Right hindlimb (tissue), 1 donor: ENCODE results near the gene TEKTIP1.
"Not testable (repeated sequence)": the region's sequence is repeated elsewhere in the genome, so short reads cannot be mapped to it uniquely, and the experiment has no call there.

Source experiments
- DNase-seq: peaks from one replicate; pipeline ENCODE4 v3.0.0-alpha.2; 2018

The TEKTIP1 gene

DNA sequence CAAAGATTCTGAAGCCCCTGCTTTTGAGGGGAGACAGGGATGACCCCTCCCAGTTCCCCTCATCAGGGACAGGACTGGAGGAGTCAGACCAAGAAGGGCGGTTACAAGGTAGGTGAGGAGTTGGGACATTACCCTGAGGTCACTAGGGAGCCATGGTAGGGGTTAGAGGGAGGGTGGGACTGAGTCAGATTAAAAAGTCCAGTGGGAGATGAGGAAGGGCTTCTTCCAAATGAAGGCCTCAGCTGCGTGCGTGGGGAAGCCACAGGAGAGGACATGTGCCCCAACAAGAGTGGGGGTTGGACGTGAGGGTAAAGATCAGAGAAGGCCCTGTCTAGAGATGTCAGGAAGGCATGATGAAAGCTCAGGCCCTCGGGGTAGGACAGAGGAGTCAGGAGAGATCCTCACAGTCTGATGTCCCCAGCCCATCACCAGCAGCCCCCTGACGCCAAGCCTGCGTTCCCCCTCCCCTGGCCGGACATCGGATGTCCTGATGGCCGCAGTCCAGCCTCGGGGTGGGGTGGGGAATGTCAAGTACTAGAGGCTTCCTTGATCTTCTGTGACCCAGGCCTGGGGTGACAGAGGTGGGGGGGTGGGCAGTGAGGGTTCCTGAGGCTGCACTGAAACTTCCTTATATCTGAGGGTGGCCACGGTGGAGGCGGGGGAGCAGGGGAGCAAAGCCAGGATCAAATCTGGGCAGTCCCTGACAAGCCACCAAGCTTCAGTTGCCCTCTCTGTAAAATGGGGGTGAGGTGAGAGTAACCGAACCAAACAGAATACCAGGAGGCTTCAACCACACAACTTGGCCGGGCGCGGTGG, 24.9 kb downstream of the TEKTIP1 start:
- no peak for DNase-seq

DNA sequence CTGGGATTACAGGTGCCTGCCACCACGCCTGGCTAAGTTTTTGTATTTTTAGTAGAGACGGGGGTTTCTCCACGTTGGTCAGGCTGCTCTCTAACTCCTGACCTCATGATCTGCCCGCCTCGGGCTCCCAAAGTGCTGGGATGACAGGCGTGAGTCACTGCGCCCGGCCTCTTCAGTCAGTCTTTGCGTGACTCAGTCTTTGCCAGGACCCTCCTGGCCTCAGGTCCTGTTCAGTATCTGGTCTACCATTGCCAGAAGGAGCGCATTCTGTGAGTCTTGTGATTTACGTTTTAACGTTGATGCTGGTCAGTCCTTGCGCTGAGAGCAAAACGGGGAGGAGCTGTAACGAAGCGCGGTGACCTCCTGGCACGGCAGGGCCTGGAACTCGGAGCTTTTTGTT, 26.2 kb downstream of the TEKTIP1 start:
- no peak for DNase-seq

DNA sequence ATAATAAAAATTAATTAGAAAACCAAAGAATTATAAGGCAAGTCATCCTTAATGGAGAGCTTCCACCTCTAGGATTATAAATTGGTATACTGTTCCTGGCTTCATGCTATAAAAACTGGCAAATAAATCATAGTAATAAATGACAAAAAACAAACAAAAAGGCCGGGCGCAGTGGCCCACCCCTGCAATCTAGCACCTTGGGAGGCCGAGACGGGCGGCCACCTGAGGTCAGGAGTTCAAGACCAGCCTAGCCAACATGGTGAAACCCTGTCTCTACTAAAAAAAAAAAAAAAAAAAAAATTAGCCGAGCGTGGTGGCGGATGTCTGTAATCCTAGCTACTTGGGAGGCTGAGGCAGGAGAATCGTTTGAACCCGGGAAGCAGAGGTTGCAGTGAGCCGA, 31.1 kb downstream of the TEKTIP1 start:
- not testable (repeated sequence) for DNase-seq

DNA sequence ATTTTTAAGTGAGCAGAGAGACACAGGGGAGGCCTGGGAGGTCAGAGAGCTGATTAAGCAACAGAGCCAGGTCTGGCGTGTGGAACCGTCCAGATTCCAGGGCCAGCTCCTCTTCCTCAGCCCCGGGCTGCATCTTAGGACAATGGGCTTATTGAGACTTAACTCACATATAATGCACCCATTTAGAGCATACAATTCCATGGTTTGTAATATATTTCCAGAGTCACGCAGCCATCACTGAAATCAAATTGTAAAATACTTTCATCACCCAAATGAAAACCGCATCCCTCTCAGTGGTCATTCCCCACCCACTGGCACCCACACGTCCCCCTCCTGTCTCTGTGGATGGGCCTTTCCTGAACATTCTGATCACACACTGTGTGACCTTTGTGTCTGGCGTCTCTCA, 31.6 kb downstream of the TEKTIP1 start:
- no peak for DNase-seq

DNA sequence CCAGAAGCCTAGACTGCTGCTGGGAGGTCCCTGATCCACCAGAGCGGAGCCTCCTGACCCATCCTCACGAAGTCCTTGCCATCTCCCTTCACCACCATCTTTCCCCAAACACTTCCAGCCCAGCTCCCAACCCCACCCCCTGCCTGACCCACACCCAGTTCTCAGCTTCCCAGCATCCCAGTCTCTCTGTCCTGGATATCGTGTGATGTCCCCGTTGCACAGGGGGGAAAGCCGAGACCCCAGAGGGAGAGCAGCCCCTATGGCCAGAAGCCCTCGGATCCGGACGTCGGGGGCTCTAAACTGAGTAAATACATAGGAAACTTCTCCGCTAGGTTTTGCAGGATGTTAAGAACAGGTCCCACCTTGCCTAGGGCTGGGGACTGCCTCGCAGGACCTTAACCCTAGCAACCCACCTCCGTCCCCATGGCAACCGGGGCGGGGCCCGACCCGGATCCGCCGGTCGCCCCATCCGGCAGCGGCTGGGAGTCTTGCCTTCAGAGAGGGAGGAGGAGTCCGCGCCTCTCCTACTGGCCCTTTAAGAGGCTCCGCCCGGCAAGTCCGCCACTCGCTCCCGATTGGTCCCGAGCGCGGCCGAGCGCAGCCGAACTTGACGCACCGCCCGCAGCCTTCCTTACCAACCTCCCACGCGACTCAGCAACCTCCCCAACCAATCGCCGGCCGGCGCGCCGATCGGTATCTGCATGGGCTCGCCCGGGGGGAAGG, 33.3 kb downstream of the TEKTIP1 start:
- DNase-seq = peak; percentile 100

DNA sequence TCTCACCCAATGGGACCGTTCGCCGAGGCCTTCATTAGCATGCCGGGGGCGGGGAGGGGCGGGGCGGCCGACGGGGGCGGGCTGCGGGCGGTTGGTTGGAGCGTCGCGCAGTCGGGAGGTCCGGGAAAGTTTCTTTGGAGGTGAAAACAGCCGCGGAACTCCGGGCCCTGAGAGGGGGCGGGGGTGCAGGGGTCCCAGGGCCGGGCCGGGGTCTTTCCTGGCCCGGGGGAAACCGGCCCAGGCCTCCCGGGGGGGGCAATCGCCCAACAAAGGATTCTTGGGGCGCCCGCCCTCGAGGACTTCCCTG, 33.8 kb downstream of the TEKTIP1 start, which contains the start of gene HMG20B:
Gene HMG20B, plus strand, starts transcription at position 90 of the 307 bp plus-strand sequence. CDS start 366 bp downstream, outside the sequence.
- DNase-seq = no peak

DNA sequence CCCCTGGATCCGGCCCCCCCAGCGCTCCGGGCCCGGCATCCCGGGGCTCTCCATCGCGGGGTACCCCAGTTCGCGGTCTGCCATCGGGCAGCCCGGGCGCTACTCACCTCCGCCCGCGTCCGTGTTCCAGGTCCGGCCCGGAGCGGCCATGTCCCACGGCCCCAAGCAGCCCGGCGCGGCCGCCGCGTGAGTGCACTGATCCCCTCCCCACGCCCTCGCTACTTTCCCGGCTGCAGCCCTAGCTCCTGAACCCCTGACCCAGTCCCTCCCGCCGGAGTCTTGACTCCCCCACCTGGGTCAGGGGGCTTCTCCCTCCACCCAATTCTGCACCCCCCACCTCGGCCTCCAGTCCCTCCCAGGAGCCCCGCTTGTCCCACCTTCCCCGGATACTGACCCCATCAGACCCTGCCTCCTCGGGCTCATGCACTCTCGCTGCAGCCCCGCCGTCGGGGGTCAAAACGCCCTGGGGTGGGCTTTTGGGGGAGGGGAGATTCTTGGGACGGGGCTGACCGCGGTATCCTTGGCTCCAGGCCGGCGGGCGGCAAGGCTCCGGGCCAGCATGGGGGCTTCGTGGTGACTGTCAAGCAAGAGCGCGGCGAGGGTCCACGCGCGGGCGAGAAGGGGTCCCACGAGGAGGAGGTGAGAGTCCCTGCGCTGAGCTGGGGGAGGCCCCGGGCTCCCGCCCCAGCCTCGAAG, 34.3 kb downstream of the TEKTIP1 start:
- no peak for DNase-seq

DNA sequence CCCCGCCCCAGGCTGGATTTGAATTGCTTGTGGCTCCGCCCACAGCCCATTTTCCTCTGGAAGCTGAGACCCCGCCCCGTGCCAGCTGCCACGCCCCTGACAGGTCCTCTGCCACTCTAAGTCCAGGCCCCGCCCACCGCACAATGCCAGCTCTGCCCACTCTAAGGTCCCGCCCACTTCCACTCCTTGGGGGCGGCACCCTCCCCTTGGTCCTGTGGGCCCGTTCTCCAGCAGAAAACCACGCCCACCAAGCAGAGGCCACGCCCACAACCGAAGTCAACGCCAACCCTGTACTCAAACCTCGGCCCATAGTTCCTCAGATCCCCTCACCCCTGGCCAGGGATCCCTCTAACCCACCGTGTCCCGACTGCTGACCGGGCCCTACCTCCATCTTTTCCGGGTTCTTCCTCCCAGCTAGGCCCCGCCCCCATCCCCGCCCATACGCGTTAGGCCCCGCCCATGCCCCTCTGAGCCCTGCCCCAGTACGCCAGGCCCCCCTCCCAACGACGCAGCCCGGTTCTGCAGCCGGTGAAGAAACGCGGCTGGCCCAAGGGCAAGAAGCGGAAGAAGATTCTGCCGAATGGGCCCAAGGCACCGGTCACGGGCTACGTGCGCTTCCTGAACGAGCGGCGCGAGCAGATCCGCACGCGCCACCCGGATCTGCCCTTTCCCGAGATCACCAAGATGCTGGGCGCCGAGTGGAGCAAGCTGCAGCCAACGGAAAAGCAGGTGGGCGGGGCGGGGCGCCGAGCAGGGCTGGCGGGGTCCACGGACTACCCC, 35.1 kb downstream of the TEKTIP1 start:
- DNase-seq = peak; percentile 85

DNA sequence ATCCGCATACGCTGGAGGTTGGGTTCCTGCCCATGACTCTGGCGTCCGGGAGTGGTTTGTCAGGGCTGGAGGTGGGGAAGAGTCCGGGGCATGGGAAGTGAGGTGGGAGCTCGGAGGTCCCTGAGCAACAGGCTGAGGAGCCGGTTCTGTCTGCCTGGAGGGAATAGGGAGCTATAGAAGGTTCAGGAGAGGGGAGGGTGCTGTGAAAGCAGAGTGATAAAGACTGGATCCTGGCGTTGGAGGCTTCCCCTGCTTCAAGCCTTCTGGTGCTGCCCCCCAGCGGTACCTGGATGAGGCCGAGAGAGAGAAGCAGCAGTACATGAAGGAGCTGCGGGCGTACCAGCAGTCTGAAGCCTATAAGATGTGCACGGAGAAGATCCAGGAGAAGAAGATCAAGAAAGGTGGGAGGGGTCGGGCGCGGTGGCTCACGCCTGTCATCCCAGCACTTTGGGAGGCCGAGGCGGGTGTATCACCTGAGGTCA, 36.3 kb downstream of the TEKTIP1 start:
- DNase-seq = no peak

DNA sequence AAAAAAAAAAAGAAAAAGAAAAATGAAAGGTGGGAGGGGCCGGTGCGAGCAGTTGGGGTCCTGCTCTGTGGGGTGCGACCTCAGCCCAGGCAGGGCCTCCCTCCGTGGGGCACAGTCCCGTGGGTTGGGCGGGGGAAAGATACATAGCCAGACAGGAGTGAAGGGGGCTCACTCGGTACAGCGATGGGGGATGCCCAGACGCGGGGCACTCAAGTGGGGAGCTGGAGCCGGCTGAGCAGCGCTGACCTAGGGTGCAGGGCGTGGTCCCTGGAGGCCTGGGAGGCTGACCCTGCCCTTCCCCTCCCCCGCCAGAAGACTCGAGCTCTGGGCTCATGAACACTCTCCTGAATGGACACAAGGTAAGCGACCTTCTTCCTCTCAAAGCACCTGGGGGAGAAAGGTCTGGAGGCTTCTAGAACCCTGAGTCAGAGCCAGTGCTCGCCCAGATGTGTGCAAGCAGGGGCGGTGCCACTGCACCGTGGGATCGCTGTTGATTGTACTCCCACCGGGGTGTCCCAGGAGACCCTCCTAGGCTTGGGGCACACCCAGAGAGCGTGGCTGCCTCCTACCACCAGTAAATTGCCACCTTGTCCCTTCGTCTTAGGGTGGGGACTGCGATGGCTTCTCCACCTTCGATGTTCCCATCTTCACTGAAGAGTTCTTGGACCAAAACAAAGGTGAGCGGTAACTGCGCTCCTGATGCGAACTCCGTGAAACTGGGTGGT, 37.1 kb downstream of the TEKTIP1 start:
- DNase-seq = no peak

DNA sequence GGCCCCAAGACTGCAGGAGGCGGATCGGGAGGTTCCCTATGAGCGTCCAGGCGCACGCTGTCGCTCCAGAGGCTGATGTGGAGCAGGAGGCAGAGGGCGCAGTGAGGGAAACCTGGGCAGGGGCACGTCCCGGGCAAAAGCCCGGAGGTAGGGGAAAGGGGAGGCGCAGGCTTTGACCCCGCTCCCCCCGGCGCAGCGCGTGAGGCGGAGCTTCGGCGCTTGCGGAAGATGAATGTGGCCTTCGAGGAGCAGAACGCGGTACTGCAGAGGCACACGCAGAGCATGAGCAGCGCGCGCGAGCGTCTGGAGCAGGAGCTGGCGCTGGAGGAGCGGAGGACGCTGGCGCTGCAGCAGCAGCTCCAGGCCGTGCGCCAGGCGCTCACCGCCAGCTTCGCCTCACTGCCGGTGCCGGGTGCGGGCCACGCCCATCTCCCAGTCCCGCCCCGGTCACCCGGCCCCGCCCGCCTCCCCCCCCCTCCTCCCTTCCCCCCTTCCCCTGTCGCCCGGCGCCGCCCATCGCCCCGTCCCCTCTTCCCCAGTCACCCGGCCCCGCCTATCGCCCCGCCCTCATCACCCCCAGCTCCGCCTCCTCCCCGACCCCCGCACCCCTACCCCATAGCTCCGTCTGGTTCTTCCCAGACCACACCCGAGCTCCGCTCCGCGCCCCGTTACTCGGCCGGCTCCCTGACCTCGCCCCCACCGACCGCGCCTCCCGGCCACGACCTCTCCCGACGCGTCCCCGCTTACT, 37.9 kb downstream of the TEKTIP1 start:
- peak; percentile 82 for DNase-seq

DNA sequence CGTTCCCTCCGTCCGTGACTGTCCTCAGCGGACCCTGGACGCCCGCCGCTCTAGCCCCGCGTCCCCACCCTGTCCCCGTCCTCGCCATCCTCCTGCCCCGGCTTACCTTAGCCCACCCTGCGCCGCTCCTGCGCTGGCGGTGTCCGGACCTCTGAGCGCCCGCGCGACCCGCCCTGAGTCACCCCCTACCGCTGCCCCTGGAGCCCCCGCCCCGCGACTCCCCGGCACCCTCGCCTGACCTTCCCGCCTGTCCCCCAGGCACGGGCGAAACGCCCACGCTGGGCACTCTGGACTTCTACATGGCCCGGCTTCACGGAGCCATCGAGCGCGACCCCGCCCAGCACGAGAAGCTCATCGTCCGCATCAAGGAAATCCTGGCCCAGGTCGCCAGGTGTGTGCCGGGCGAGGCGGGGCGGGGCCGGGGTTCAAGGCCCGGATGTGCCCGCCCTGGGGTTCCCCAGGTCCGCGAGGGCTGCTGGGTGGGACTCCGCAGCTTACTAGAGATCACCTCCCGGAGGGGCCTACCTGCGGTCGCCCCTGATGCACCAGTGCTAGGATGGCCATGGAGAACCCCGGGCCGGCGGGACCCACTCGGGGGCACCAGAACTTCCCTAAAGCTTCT, 38.9 kb downstream of the TEKTIP1 start:
- no peak for DNase-seq

DNA sequence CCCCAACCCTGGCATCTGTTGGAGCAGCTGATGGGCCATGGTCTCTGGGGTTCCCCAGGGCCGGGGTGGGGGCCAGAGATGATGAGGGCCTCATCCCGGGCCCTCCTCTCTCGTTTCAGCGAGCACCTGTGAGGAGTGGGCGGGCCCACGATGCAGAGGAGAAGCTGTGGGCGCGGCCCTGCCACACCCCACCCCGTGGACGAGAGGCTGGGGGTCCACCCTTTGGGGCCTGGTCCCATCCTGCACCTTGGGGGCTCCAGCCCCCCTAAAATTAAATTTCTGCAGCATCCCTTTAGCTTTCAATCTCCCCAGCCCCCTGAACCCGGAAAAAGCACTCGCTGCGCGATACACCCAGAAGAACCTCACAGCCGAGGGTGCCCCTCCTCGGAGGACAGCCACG, 39.4 kb downstream of the TEKTIP1 start:
- no peak for DNase-seq

DNA sequence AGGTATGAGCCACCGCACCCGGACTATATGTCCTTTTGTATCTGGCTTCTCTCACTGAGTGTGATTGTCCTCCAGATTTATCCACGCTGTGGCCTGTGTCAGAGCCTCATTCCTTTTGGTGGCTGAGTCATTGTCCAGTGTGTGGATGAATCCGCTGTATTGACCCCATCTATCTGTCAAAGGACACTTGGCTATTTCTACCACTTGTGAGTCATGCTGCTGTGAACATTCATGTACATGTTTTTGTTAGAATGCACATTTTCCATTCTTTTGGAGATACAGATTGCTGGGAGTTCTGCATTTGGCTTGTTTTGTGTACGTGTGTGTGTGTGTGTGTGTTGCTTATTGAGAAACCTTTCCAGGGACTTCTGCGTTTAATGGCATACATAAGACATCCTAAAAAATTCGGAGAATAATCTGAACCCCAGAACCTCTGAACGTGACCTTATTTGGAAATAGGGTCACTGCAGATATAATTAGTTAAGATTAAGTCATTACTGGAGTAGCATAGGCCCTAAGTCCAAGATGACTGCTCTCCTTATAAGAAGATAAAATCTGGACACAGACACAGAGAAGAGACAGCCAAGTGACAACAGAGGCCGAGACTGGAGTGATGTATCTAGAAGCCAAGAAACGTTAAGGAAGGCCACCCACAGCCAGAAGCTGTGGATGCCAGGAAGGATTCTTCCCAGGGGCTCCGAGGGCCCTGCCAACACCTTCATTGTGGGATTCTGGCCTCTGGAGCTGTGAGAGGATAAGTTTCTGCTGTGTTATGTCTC, 41.4 kb downstream of the TEKTIP1 start:
- no peak for DNase-seq

DNA sequence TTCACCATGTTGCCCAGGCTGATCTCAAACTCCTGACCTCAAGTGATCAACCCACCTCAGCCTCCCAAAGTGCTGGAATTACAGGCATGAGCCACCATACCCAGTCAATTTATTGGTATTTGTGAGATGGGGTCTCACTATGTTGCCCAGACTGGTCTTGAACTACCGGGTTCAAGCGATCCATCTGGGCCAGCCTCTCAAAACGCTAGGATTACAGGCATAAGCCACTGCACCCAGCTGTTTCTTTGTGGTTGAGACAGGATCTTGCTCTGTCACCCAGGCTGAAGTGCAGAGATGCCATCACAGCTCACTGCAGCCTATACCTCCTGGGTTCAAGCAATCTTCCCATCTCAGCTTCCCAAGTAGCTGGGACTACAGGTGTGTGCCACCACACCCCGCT, 42.8 kb downstream of the TEKTIP1 start:
- DNase-seq = not testable (repeated sequence)

DNA sequence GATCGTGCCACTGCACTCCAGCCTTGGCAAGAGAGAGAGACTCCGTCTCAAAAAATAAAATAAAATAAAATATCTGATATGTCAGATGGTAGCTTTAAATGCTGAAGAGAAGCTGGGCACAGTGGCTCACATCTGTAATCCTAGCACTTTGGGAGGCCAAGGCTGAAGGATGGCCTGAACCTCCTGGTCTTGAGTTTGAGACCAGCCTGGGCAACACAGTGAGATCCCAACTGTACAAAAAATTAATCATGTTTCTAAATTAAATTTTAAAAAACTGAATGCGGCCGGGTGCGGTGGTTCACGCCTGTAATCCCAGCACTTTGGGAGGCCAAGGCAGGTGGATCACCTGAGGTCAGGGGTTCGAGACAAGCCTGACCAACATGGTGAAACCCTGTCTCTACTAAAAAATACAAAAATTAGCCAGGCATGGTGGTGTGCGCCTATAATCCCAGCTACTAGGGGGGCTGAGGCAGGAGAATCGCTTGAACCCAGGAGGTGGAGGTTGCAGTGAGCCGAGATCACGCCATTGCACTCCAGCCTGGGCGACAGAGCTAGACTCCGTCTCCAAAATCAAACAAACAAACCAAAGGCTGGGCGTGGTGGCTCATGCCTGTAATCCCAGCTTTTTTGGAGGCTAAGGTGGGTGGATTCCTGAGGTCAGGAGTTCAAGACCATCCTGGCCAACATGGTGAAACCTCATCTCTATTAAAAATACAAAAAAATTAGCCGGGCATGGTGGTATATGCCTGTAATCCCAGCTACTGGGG, 45.2 kb downstream of the TEKTIP1 start:
- DNase-seq = not testable (repeated sequence)

DNA sequence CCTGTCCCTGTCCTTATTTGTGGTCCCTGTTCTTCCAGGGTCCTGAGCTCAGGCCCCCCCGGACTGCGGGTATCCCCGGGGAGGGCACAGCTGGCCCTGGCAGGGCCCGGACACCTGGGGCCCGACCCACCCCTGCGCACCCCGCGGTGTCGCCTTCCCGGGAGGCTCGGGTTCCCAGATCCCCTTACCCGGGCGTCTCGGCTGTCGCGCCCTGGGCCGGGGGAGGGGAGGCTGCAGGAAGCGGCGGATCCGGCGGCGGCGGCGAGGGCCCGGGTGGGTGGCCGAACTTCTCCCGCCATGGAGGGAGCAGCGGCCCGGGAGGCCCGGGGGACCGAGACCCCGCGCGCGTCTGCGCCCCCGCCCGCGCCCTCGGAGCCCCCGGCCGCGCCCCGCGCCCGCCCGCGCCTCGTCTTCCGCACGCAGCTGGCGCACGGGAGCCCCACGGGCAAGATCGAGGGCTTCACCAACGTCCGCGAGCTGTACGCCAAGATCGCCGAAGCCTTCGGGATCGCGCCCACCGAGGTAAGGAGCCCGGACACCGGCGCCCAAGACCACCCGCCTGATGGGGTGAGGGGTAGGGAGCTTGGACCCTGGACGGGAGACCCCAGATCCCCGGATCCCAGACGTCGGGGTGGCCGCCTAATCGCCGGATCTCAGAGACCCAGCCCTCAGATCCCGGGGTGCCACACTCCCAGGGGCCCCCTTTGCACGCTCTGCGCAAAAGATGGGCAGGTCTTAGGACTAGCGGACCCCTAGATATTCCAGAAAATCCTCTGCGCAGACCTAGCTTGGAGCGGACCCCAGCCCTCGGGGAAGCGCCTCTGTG, 46.5 kb downstream of the TEKTIP1 start, which contains the start of gene GIPC3:
Gene GIPC3, plus strand, starts transcription at position 178 of the 826 bp plus-strand sequence. Its CDS starts 120 bp downstream, at position 298.
- no peak for DNase-seq

DNA sequence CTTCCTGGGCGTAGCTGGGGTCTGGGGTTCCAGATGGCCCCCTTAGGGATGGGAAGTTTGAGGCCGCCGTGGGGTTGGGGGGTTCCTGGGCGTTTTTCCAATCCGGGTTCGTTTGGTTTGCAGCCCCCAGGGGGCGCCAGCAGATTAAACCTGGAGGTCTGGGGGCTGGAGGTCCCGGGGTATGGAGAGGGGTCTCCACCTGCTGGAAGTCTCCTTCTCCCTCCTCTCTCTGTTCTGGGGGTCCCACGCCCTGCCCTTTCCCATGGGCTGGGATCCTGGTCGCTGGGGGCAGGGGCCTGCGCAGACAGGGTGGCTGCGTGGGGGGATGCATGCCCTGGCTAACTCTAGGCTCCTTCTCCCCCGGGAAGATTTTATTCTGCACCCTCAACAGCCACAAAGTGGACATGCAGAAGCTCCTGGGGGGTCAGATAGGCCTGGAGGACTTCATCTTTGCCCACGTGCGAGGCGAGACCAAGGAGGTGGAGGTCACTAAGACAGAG, 47.2 kb downstream of the TEKTIP1 start:
- no peak for DNase-seq
